HG03280 (cell line): Measurements from ENCODE around the gene LINC00237.

ENCODE experiments used
- ATAC-seq: cut with Tn5 transposase; IDR thresholded peaks from one replicate; pipeline ENCODE4 v1.9.1; 2021; ENCODE audit warnings: mild to moderate bottlenecking, moderate library complexity; ENCODE audit not compliant: unreplicated experiment

Gene LINC00237

GRCh38 chr20:21100578-21101452 is 5.3 kb downstream of the LINC00237 start:
- no peak for ATAC-seq

GRCh38 chr20:21099751-21100577 is 6.2 kb downstream of the LINC00237 start:
- ATAC-seq: peak; percentile 42

GRCh38 chr20:21096321-21097043 is 9.7 kb downstream of the LINC00237 start:
- no peak for ATAC-seq

- ATAC-seq: no peak
These were observed 13.4 kb downstream of the LINC00237 start for GRCh38 chr20:21092806-21093205.

- ATAC-seq: no peak
These were observed 15.4 kb downstream of the LINC00237 start for GRCh38 chr20:21090721-21091120.

- no peak for ATAC-seq
These were observed 16.0 kb downstream of the LINC00237 start for GRCh38 chr20:21090111-21090618.

GRCh38 chr20:21089391-21089790 is 16.8 kb downstream of the LINC00237 start:
- ATAC-seq: no peak

GRCh38 chr20:21087862-21088540 is 18.2 kb downstream of the LINC00237 start:
- no peak for ATAC-seq

GRCh38 chr20:21083825-21084325 is 22.3 kb downstream of the LINC00237 start:
- no peak for ATAC-seq

GRCh38 chr20:21082584-21082983 is 23.6 kb downstream of the LINC00237 start:
- ATAC-seq: no peak

- no peak for ATAC-seq
These were observed 28.3 kb downstream of the LINC00237 start for GRCh38 chr20:21077809-21078345.

GRCh38 chr20:21076073-21076472 is 30.1 kb downstream of the LINC00237 start:
- ATAC-seq: no peak

GRCh38 chr20:21075471-21075870 is 30.7 kb downstream of the LINC00237 start:
- no peak for ATAC-seq

GRCh38 chr20:21074605-21075336 is 31.4 kb downstream of the LINC00237 start:
- peak; percentile 89 for ATAC-seq

- no peak for ATAC-seq
These were observed 38.9 kb downstream of the LINC00237 start for GRCh38 chr20:21067255-21067654.

GRCh38 chr20:21064924-21065323 is 41.2 kb downstream of the LINC00237 start:
- no peak for ATAC-seq

GRCh38 chr20:21063276-21063675 is 42.9 kb downstream of the LINC00237 start:
- ATAC-seq: no peak

- ATAC-seq: no peak
These were observed 53.0 kb downstream of the LINC00237 start for GRCh38 chr20:21053002-21053762.

GRCh38 chr20:21052686-21053001 is 53.5 kb downstream of the LINC00237 start:
- no peak for ATAC-seq
